A549 (cell line): ENCODE results near the gene GPRIN3. TPM values are rescaled to one million over a fixed set of nuclear protein-coding genes. Genes with fewer than 3 reads are reported as not detected.

Experiments
- ATAC-seq, 2 experiments: fragments of 200-7000 bp in 1 of 2; fragments of >200 bp in 1 of 2; cut with Nextera tagmentation in 1 of 2; cut with Tn5 transposase in 1 of 2; 3 replicates each; pipeline versions ENCODE4 v1.8.0 to v1.9.1; 2018 to 2020; ENCODE audit warnings: mild to moderate bottlenecking in 1 of 2, moderate library complexity in 1 of 2
- CTCF ChIA-PET: fragments of 300-600 bp; sonication (Branson Sonifier 250); formaldehyde crosslinking; extraction: SDS; loops from one replicate; lab custom pipeline; 2021; ENCODE audit warnings: antibody characterized with exemption, inconsistent platforms; lab: Yijun Ruan, JAX
- POLR2A ChIA-PET: fragments of 350-600 bp; formaldehyde crosslinking; extraction: SDS; loops from one replicate; lab custom pipeline; 2021; ENCODE audit warnings: antibody characterized with exemption, inconsistent platforms; lab: Yijun Ruan, JAX
- DNase-seq, 2 experiments: peaks; one replicate each; pipeline versions ENCODE4 v3.0.0 to v3.0.0-alpha.2; 2011 to 2016; ENCODE audit warnings: low read depth in 1 of 2, low spot score in 1 of 2
- FAIRE-seq: peaks from 2 replicates; lab custom pipeline; 2011; peaks lifted over from hg19 to GRCh38; lab: Jason Lieb, UNC
- H3K27ac ChIP-seq, 2 experiments: fragments of >200 bp; sonication (Bioruptor Twin); formaldehyde crosslinking; 3 replicates each; pipeline ENCODE4 v1.5.1; 2016 to 2017
- H3K4me1 ChIP-seq: fragments of >200 bp; sonication (Bioruptor Twin); formaldehyde crosslinking; 3 replicates; pipeline ENCODE4 v1.6.1; 2016
- H3K4me2 ChIP-seq: fragments of >200 bp; sonication (Bioruptor Twin); formaldehyde crosslinking; 3 replicates; pipeline ENCODE4 v1.6.1; 2016
- H3K4me3 ChIP-seq: fragments of >200 bp; sonication (Bioruptor Twin); formaldehyde crosslinking; 3 replicates; pipeline ENCODE4 v1.5.1; 2016
- H3K9me3 ChIP-seq: fragments of >200 bp; sonication (Bioruptor Twin); formaldehyde crosslinking; 3 replicates; pipeline ENCODE4 v1.6.1; 2016
- BHLHE40 ChIP-seq: IDR thresholded peaks from 2 replicates; pipeline ENCODE4 v1.6.1; 2012; ENCODE audit warnings: low read depth, low read length, inconsistent platforms
- CBX2 ChIP-seq: fragments of 200-600 bp; sonication (generic); IDR thresholded peaks from 2 replicates; pipeline ENCODE4 v1.6.1; 2016; ENCODE audit warnings: low read depth, mild to moderate bottlenecking, borderline replicate concordance
- CBX8 ChIP-seq: fragments of 200-600 bp; sonication (generic); IDR thresholded peaks from 2 replicates; pipeline ENCODE4 v1.6.1; 2016
- CEBPB ChIP-seq, 2 experiments: fragments of >200 bp in 1 of 2; sonication (Bioruptor Twin) in 1 of 2; formaldehyde crosslinking in 1 of 2; IDR thresholded peaks; 2 replicates each; pipeline ENCODE4 v1.6.1; 2012 to 2016
- EHF ChIP-seq: fragments of 250-450 bp; sonication (Bioruptor Pico); IDR thresholded peaks from 2 replicates; pipeline ENCODE4 v1.5.0; 2020; ENCODE audit warnings: mild to moderate bottlenecking
- EHMT2 ChIP-seq: fragments of 200-600 bp; sonication (generic); IDR thresholded peaks from 2 replicates; pipeline ENCODE4 v1.6.1; 2016; ENCODE audit warnings: antibody characterized with exemption, low read depth, mild to moderate bottlenecking, moderate library complexity
- EP300 ChIP-seq, 2 experiments: fragments of >200 bp; sonication (Bioruptor Twin); formaldehyde crosslinking; IDR thresholded peaks; 2 replicates in 1 of 2; 3 replicates in 1 of 2; pipeline ENCODE4 v1.6.1; 2016 to 2017
- FOSB ChIP-seq: fragments of 250-450 bp; sonication (Bioruptor Pico); IDR thresholded peaks from 2 replicates; pipeline ENCODE4 v1.5.0; 2020; ENCODE audit warnings: mild to moderate bottlenecking, moderate library complexity
- HDAC2 ChIP-seq: fragments of 200-600 bp; sonication (generic); IDR thresholded peaks from 2 replicates; pipeline ENCODE4 v1.6.1; 2016
- HOXA7 ChIP-seq: fragments of 250-450 bp; sonication (Bioruptor Pico); IDR thresholded peaks from 2 replicates; pipeline ENCODE4 v1.5.0; 2020; ENCODE audit warnings: mild to moderate bottlenecking, moderate library complexity
- HOXB5 ChIP-seq: fragments of 250-450 bp; sonication (Bioruptor Pico); IDR thresholded peaks from 2 replicates; pipeline ENCODE4 v1.5.0; 2020; ENCODE audit warnings: mild to moderate bottlenecking, moderate library complexity
- JUNB ChIP-seq: fragments of >200 bp; sonication (Bioruptor Twin); formaldehyde crosslinking; IDR thresholded peaks from 2 replicates; pipeline ENCODE4 v1.6.1; 2016
- KDM1A ChIP-seq: fragments of 200-600 bp; sonication (generic); IDR thresholded peaks from 2 replicates; pipeline ENCODE4 v1.6.1; 2016; ENCODE audit warnings: low read depth, mild to moderate bottlenecking
- KDM5A ChIP-seq: fragments of 200-600 bp; sonication (generic); IDR thresholded peaks from 2 replicates; pipeline ENCODE4 v1.6.1; 2016; ENCODE audit warnings: antibody characterized with exemption, mild to moderate bottlenecking
- MYC ChIP-seq: IDR thresholded peaks from 2 replicates; pipeline ENCODE4 v1.6.1; 2012; ENCODE audit warnings: mild to moderate bottlenecking, inconsistent platforms, low read length, improper control_type of control experiment, borderline replicate concordance
- NPAS2 ChIP-seq: fragments of 250-450 bp; sonication (Bioruptor Pico); IDR thresholded peaks from 2 replicates; pipeline ENCODE4 v1.8.0; 2022; ENCODE audit warnings: mild to moderate bottlenecking, moderate library complexity, borderline replicate concordance
- NR3C1 ChIP-seq: fragments of >200 bp; sonication (Bioruptor Twin); formaldehyde crosslinking; IDR thresholded peaks from 3 replicates; pipeline ENCODE4 v1.6.1; 2017
- POLR2AphosphoS2 ChIP-seq: conservative IDR thresholded peaks from 2 replicates; pipeline ENCODE4 v1.6.1; 2012; ENCODE audit warnings: low read length, improper control_type of control experiment, inconsistent platforms
- RAD21 ChIP-seq, 2 experiments: fragments of >200 bp in 1 of 2; sonication (Bioruptor Twin) in 1 of 2; formaldehyde crosslinking in 1 of 2; IDR thresholded peaks in 1 of 2; conservative IDR thresholded peaks in 1 of 2; 2 replicates in 1 of 2; 3 replicates in 1 of 2; pipeline ENCODE4 v1.6.1; 2012 to 2018; ENCODE audit warnings: inconsistent platforms in 1 of 2
- RARB ChIP-seq: fragments of 250-450 bp; sonication (Bioruptor Pico); IDR thresholded peaks from 2 replicates; pipeline ENCODE4 v1.8.0; 2021; ENCODE audit warnings: mild to moderate bottlenecking, moderate library complexity
- RFX5 ChIP-seq: fragments of 450-650 bp; IDR thresholded peaks from 2 replicates; pipeline ENCODE4 v1.7.1; 2014; ENCODE audit warnings: antibody characterized with exemption, mild to moderate bottlenecking, moderate library complexity
- RNF2 ChIP-seq: fragments of 200-600 bp; sonication (generic); IDR thresholded peaks from 2 replicates; pipeline ENCODE4 v1.6.1; 2016; ENCODE audit warnings: low read depth, mild to moderate bottlenecking, antibody characterized with exemption, moderate library complexity, borderline replicate concordance
- TFCP2L1 ChIP-seq: fragments of 250-450 bp; sonication (Bioruptor Pico); IDR thresholded peaks from 2 replicates; pipeline ENCODE4 v1.5.0; 2021; ENCODE audit warnings: mild to moderate bottlenecking
- TP53 ChIP-seq: fragments of 250-450 bp; sonication (Bioruptor Pico); IDR thresholded peaks from 2 replicates; pipeline ENCODE4 v1.5.0; 2021; ENCODE audit warnings: mild to moderate bottlenecking, moderate library complexity
- WGBS: methylation state at CpG from one replicate; pipeline ENCODE4 v1.1.6; 2017; ENCODE audit errors: missing lambda C conversion rate; 5-methylcytosine and 5-hydroxymethylcytosine counted together
- polyA plus RNA-seq, 4 experiments: library from polyadenylated mRNA; depleted of rRNA in 3 of 4; stranded (reverse); fragments of >200 nt; fragmentation: RNase III in 1 of 4; extraction: RNeasy Plus Mini Kit Qiagen cat#74134 plus additional on column Dnase treatment in 1 of 4; gene quantifications; 2 replicates in 3 of 4; 3 replicates in 1 of 4; pipeline ENCODE4 v1.2.3, GENCODE V29; 2011 to 2017
- TF ChIP-seq, protein P1 (sequence below): IDR thresholded peaks from 2 replicates; pipeline ENCODE4 v1.6.1; 2012
- TF ChIP-seq, protein P2 (sequence below): fragments of 250-450 bp; sonication (Bioruptor Pico); IDR thresholded peaks from 2 replicates; pipeline ENCODE4 v1.5.0; 2020; ENCODE audit warnings: low read depth, mild to moderate bottlenecking, moderate library complexity
- TF ChIP-seq, protein P3 (sequence below): IDR thresholded peaks from 2 replicates; pipeline ENCODE4 v1.6.1; 2012
- TF ChIP-seq, protein P4 (sequence below): fragments of >200 bp; sonication (Bioruptor Twin); formaldehyde crosslinking; IDR thresholded peaks from 3 replicates; pipeline ENCODE4 v1.5.1; 2016
- TF ChIP-seq, protein P5 (sequence below): fragments of >200 bp; sonication (Bioruptor Twin); formaldehyde crosslinking; IDR thresholded peaks from 2 replicates; pipeline ENCODE4 v1.6.1; 2016
- TF ChIP-seq, protein P6 (sequence below): fragments of 450-650 bp; IDR thresholded peaks from 2 replicates; pipeline ENCODE4 v1.6.1; 2014; ENCODE audit warnings: antibody characterized with exemption

Gene GPRIN3
- polyA plus RNA-seq, 2 of the 4 experiments (the other 2 are of a cell fraction) = 6.8 to 18.7 TPM

DNA sequence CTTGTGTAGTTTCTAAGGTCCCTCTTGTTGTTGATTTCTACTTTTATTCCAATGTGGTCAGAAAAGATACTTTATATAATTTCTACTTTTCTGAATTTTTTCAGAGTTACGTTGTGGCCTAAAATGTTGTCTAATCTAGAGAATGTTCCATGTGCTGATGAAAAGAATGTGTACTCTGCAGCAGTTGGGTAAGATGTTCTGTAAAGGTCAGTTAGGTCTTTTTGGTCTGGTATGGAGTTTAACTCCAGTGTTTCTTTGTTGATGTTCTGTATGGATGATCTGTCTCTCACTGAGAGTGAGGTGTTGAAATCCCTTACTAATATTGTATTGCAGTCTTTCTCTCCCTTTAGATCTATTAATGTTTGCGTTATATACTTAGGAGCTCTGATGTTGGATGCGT is 37.0 kb upstream of the GPRIN3 start:
- TF ChIP-seq POLR2AphosphoS2 (no peak), FOSB (CRISPR knock-in tag) (no peak), MYC (no peak)
- TF ChIP-seq, protein P1, sequence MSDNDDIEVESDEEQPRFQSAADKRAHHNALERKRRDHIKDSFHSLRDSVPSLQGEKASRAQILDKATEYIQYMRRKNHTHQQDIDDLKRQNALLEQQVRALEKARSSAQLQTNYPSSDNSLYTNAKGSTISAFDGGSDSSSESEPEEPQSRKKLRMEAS = no peak
- DNase-seq = no peak
- no peak for ATAC-seq
- POLR2A ChIA-PET = no interaction called here
- H3K4me3 ChIP-seq = no peak overlapping the region
- H3K4me2 ChIP-seq = no peak overlapping the region
- no peak overlapping the region for H3K27ac ChIP-seq
- H3K9me3 ChIP-seq = peaks cover 5% of the 10 kb centered on the region; the same call in 2 of the 3 replicates
- CTCF ChIA-PET = no interaction called here
- FAIRE-seq = no peak
- no peaks in the 10 kb centered on the region for H3K4me1 ChIP-seq
- WGBS = 88% methylated on average over 3 of the region's 3 CpGs

DNA sequence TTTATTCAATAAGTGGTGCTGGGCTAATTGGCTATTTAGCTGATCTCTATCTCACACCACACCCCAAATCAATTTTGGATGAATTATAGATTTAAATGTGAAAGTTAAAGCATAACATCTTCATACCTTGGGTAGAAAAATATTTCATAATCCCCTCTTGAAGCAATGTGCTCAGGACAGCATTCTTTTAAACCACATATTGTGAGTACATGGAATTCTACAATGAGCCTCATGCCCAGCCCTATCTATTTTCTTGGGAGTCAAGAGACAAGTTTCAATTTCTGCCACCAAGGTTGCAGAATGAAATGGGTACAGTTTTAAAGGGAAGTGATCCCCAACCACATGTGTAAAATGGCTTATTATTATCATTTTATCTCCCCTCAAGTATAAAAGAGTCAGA is 30.6 kb upstream of the GPRIN3 start:
- ChIA-PET CTCF (no interaction called here), POLR2A (no interaction called here)
- FAIRE-seq (no peak), ATAC-seq (no peak), DNase-seq (no peak)
- Histone ChIP-seq H3K9me3 (no peaks in the 10 kb centered on the region), H3K4me1 (no peaks in the 10 kb centered on the region), H3K27ac (no peak overlapping the region), H3K4me3 (no peak overlapping the region), H3K4me2 (no peak overlapping the region)
- no peak for TF ChIP-seq BHLHE40
- TF ChIP-seq, protein P2, sequence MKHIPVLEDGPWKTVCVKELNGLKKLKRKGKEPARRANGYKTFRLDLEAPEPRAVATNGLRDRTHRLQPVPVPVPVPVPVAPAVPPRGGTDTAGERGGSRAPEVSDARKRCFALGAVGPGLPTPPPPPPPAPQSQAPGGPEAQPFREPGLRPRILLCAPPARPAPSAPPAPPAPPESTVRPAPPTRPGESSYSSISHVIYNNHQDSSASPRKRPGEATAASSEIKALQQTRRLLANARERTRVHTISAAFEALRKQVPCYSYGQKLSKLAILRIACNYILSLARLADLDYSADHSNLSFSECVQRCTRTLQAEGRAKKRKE = no peak
- TF ChIP-seq EHF (CRISPR knock-in tag) = no peak
- no peak for TF ChIP-seq RFX5
- TF ChIP-seq, protein P3, sequence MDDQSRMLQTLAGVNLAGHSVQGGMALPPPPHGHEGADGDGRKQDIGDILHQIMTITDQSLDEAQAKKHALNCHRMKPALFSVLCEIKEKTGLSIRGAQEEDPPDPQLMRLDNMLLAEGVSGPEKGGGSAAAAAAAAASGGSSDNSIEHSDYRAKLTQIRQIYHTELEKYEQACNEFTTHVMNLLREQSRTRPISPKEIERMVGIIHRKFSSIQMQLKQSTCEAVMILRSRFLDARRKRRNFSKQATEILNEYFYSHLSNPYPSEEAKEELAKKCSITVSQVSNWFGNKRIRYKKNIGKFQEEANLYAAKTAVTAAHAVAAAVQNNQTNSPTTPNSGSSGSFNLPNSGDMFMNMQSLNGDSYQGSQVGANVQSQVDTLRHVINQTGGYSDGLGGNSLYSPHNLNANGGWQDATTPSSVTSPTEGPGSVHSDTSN = no peak
- TF ChIP-seq NPAS2 = no peak
- TF ChIP-seq TFCP2L1 (CRISPR knock-in tag) = no peak
- no peak for TF ChIP-seq JUNB
- no peak for TF ChIP-seq POLR2AphosphoS2
- TF ChIP-seq, protein P4, sequence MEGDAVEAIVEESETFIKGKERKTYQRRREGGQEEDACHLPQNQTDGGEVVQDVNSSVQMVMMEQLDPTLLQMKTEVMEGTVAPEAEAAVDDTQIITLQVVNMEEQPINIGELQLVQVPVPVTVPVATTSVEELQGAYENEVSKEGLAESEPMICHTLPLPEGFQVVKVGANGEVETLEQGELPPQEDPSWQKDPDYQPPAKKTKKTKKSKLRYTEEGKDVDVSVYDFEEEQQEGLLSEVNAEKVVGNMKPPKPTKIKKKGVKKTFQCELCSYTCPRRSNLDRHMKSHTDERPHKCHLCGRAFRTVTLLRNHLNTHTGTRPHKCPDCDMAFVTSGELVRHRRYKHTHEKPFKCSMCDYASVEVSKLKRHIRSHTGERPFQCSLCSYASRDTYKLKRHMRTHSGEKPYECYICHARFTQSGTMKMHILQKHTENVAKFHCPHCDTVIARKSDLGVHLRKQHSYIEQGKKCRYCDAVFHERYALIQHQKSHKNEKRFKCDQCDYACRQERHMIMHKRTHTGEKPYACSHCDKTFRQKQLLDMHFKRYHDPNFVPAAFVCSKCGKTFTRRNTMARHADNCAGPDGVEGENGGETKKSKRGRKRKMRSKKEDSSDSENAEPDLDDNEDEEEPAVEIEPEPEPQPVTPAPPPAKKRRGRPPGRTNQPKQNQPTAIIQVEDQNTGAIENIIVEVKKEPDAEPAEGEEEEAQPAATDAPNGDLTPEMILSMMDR = no peak
- TF ChIP-seq NR3C1 = no peak
- no peak for TF ChIP-seq KDM1A
- TF ChIP-seq EP300 (IDR thresholded peaks at IDR 0.05) = no peak
- no peak for TF ChIP-seq CBX8
- TF ChIP-seq RARB = no peak
- TF ChIP-seq, protein P5, sequence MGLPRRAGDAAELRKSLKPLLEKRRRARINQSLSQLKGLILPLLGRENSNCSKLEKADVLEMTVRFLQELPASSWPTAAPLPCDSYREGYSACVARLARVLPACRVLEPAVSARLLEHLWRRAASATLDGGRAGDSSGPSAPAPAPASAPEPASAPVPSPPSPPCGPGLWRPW = no peak

DNA sequence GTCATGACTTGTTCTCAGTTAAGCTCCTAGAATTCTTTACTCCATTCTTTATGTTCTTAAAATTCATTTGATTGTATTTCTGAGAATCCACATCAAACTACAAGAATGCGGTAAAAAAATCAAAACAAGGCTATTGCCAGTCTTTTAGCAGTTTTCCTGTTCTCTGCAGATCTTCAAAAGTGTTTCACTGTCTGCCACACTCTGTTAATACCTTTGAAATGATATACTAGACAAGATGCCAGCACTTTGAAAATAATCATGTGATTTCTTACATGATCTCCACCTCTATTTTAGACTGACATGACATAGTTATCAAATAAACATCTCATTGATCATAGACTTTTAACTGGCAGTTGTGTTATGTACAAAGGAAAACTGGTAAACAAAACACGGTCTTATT is 30.1 kb upstream of the GPRIN3 start:
- H3K9me3 ChIP-seq = no peaks in the 10 kb centered on the region
- no peak overlapping the region for H3K4me2 ChIP-seq
- H3K4me3 ChIP-seq = no peak overlapping the region
- ATAC-seq (no peak), FAIRE-seq (no peak), DNase-seq (no peak)
- no peak overlapping the region for H3K27ac ChIP-seq
- 54% methylated on average over 2 of the region's 2 CpGs for WGBS
- no peaks in the 10 kb centered on the region for H3K4me1 ChIP-seq
- ChIA-PET POLR2A (no interaction called here), CTCF (no interaction called here)
- TF ChIP-seq RNF2 = no peak
- no peak for TF ChIP-seq KDM5A
- no peak for TF ChIP-seq EP300 (IDR thresholded peaks at IDR 0.05)
- TF ChIP-seq TFCP2L1 (CRISPR knock-in tag) = no peak
- TF ChIP-seq, protein P1 = no peak
- no peak for TF ChIP-seq EHMT2
- no peak for TF ChIP-seq CEBPB (IDR thresholded peaks at IDR 0.05)
- no peak for TF ChIP-seq CBX2
- TF ChIP-seq RAD21 (conservative IDR thresholded peaks at IDR 0.05 in 1 of 2, IDR thresholded peaks at IDR 0.05 in 1 of 2) = no peak
- TF ChIP-seq HOXB5 = no peak
- TF ChIP-seq HDAC2 = no peak
- TF ChIP-seq POLR2AphosphoS2 = no peak
- TF ChIP-seq, protein P4 = no peak
- no peak for TF ChIP-seq HOXA7
- no peak for TF ChIP-seq TP53 (CRISPR knock-in tag)
- TF ChIP-seq, protein P6, sequence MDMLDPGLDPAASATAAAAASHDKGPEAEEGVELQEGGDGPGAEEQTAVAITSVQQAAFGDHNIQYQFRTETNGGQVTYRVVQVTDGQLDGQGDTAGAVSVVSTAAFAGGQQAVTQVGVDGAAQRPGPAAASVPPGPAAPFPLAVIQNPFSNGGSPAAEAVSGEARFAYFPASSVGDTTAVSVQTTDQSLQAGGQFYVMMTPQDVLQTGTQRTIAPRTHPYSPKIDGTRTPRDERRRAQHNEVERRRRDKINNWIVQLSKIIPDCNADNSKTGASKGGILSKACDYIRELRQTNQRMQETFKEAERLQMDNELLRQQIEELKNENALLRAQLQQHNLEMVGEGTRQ = no peak
